ENCODE results near the gene FRAT1.
"Not testable (repeated sequence)": the region's sequence is repeated elsewhere in the genome, so short reads cannot be mapped to it uniquely, and the experiment has no call there.

The FRAT1 gene

GRCh38 chr10:97336446-97336845, 17.4 kb downstream of the FRAT1 start:
- DNase-seq, result no peak

- DNase-seq, result no peak
Observed at GRCh38 chr10:97336942-97337831, 18.1 kb downstream of the FRAT1 start.

- no peak for DNase-seq
Observed at GRCh38 chr10:97338041-97338440, 19.0 kb downstream of the FRAT1 start.

- DNase-seq, result no peak
Observed at GRCh38 chr10:97341416-97341815, 22.3 kb downstream of the FRAT1 start.

- DNase-seq, result not testable (repeated sequence)
Observed at GRCh38 chr10:97343664-97344063, 24.6 kb downstream of the FRAT1 start.

GRCh38 chr10:97347317-97347716, 28.2 kb downstream of the FRAT1 start:
- no peak for DNase-seq

- no peak for DNase-seq
Observed at GRCh38 chr10:97349752-97350513, 30.9 kb downstream of the FRAT1 start.

- DNase-seq, result no peak
Observed at GRCh38 chr10:97353945-97354344, 34.9 kb downstream of the FRAT1 start.

GRCh38 chr10:97355571-97355975, 36.5 kb downstream of the FRAT1 start:
- DNase-seq, result no peak

- DNase-seq, result no peak
Observed at GRCh38 chr10:97356318-97356914, 37.3 kb downstream of the FRAT1 start.

GRCh38 chr10:97356918-97357317, 37.8 kb downstream of the FRAT1 start:
- no peak for DNase-seq

- no peak for DNase-seq
Observed at GRCh38 chr10:97358349-97358748, 39.3 kb downstream of the FRAT1 start.

- DNase-seq, result no peak
Observed at GRCh38 chr10:97358781-97359180, 39.7 kb downstream of the FRAT1 start.

GRCh38 chr10:97360705-97361536, 41.9 kb downstream of the FRAT1 start:
- DNase-seq, result no peak

GRCh38 chr10:97361537-97361901, 42.4 kb downstream of the FRAT1 start:
- no peak for DNase-seq

GRCh38 chr10:97362310-97363033, 43.4 kb downstream of the FRAT1 start:
- no peak for DNase-seq

GRCh38 chr10:97363071-97363470, 44.0 kb downstream of the FRAT1 start:
- no peak for DNase-seq

- DNase-seq, result no peak
Observed at GRCh38 chr10:97365761-97366351, 46.8 kb downstream of the FRAT1 start.

- DNase-seq, result no peak
Observed at GRCh38 chr10:97366572-97366971, 47.5 kb downstream of the FRAT1 start.

- DNase-seq, result no peak
Observed at GRCh38 chr10:97367126-97367649, 48.1 kb downstream of the FRAT1 start.
